ENCODE data around the gene XPOT.

The XPOT gene

DNA sequence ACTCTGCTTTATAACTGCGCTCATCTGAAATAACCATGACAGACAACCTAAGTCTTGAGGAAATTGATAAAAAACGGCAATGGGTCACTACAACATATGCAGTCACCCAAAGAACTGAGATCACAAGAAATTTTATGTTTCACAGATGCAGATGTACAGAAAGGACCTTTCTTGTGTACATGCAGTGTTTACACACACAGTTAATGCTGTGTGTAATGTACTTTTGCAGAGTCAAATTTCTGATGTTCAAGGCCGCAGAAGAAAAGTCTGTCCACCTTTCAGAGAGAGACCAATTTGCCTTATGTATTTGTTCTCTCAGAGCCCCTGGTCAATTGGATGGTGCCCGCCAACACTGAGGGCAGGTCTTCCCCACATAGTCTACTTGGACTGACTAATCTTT, 24.8 kb downstream of the XPOT start:
- DNase-seq, result no peak

DNA sequence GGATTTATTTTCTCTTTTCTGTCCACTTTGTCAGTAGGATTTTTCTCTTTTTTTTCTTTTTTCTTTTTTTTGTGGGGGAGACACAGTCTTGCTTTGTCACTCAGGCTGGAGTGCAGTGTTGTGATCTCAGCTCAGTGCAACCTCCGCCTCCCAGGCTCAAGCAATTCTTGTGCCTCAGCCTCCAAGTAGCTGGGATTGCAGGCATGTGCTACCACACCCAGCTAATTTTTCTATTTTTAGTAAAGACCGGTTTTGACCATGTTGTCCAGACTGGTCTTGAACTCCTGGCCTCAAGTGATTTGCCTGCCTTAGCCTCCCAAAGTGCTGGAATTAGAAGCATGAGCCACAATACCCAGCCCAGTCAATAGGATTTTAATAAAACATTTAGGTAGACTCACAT, 26.7 kb downstream of the XPOT start:
- DNase-seq, result no peak

DNA sequence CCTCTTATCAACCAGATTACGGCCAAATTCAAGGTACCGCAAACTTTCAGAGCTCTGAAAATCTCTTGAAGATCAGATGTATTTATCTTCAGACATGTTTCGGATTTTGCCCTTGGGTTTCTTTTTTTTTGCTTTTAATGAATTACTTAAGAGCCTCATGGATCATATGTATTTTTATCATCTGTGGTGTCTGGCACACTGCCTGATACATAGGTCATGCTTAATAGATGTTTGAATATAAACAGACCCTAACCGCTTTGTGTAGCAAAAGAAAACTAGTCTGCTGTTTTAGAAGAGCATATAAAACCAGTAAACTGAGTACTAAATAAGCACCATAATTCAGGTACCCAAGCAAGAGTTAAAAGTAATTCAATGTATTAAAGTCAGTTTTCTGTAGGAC, 27.6 kb downstream of the XPOT start:
- DNase-seq, result no peak

DNA sequence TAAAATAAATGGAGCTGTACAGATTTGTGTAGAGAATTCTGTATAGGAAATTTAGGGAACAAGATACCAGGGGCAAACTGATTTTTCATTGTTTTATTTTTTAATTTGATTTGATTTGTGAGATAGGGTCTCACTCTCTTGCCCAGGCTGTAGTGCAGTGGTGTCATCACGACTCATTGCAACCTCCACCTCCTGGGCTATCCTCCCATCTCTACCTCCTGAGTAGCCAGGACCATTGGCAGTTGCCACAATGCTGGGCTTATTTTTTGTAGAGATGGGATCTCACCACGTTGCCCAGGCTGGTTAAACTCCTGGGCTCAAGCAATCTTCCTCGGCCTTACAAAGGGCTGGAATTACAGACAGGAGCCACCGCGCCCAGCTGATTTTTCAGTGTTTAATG, 29.7 kb downstream of the XPOT start:
- DNase-seq, result no peak

DNA sequence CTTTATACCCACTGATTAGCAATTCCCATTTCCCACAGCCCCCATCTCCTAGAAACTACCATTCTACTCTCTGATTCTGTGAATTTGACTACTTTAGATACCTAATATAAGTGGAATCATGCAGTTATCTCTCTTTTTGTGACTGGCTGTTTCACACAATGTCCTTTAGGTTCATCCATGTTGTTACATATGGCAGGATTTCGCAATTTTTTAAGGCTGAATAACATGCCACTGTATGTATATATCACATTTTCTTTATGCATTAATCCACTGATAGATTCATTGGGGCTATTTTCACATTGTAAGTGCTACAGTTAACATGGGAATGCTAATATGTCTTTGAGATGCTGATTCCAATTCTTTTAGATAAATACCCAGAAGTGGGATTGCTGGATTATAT, 35.9 kb downstream of the XPOT start:
- no peak for DNase-seq

DNA sequence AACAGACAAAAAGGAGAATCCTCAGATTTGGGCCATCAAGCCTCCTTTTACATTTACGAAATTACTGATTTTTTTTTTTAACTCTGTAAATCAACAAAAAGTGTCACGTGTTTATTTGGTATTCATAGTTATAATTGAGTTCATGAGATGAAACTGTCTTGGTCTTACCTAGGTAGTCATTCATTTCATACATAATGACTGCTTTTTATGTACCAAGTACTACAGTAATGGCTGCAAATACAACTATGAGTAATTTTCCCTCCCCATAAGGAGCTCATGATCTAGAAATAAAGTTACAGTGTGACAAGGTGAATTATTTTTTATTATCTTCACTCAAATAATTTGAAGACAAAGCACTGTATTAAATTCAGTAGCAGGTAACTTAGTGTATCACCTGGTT, 41.3 kb downstream of the XPOT start:
- no peak for DNase-seq

DNA sequence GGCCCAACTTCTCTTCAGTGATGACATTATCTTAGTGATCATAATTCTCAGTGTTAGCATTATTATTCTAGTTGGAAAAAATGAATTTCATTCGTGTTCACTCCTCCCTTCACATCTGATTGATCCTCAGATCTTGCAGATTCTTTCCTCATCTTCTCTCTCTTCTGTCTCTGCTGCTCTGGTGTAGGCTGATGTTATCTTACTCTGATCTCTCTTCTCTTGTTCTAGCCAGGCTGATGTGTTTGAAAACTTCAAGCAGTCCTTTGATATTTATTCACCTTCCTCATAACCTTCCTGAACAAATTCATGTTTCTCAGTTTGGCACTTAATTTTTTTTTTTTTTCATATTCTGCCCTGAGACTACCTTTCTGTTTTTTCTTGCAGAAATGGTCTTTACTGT, 42.1 kb downstream of the XPOT start:
- no peak for DNase-seq

DNA sequence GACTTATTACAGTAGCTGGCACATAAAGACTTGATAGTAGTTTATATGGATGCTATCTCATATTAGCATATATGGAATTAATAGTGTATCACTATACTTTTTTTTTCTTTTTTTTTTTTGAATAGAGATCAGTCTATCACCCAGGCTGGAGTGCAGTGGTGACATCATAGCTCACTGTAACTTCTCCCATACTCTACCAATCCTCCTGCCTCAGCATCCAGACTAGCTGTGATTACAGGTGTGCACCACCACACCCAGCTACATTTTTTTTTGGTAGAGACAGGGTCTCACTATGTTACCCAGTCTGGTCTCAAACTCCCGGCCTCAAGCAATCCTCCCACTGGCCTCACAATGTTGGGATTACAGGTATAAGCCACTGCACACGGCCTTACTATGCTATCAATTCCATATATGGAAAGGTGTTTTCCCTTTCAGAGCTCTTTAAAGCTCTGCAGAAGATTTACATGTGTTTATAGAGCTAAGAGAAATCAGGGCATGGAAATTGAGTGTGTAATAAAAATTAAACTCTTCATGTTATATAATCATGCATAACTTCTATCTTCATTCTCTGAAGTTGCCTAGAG, 46.0 kb downstream of the XPOT start:
- no peak for DNase-seq

DNA sequence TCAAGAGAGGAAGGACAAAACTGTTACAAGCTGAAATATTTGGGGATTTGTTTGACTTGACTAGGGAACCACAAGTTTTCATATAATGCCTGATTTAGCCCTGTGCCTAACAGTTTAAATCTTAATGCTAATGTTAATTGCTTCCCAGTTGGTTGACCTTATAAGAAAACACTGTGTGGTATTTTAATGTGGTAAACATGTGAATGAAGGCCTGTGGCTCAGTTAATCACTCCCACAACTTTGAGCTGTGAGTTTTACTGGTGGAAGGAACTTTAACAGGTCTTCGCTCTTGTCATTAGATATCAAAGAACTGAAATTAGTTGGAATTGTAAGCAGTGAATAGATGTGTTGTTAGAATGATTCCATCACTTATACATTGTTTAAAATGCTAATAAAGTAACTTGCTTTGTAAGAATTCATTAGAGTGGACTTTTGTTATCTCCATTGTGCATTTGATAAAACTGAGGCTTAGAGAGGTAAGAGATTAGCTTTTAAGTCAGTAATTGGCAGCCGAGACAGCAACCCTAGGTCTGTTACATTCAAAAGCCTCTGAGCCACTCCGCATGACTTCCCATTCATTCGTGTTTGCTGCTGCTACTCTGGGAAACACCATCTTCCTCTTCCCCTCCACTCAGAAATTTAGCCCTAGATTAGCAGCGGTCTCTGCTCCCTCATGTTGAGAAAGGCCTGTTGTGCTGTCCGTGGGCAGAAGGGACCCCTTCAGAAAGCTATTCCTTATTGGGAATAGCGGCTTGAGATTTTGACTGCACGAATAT, 46.7 kb downstream of the XPOT start:
- DNase-seq, result no peak

DNA sequence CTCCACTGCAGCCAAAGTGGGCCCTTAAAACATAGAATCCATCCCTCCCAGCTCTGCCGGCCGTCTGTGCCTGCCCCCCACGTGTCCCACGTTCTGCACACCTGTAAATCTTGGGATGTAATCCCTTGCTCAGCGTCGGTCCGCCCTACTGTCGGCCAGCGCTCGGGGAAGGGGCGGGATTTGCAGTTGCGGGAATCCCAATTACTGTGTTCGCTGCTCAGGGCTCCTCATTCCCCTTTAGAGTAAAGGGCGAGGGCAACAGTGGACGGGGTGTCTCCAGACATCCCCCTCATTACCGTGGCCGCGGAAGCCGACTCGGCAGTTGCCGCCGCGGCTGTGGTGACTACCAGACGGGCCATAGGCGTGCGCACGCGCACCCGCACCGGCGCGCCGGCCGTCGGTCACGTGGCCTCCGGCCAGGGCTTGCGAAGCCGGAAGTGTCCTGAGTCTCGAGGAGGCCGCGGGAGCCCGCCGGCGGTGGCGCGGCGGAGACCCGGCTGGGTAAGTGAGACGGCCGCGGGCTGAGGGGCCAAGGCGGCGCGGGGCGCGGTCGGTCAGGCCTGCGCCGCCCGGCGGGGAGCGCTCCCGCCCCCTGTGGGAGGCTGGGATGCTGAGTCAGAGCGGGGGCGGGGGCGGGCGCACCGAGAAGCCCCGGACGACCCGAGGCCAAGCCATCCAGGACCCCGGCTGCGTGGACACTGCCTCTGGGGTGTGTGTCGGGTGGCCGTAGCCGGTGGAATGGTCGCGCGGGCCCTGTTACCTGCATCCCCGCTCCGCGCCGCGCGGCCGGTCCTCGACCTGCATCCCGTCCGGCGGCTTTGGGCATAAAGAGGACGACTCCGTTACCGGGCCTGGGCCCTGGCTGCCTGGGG, 47.7 kb downstream of the XPOT start, which contains the start of gene TBK1:
TBK1 (plus strand) TSS at position 434 of the 872 bp plus-strand sequence. CDS start 3,751 bp downstream, outside the sequence.
- peak; percentile 38 for DNase-seq

DNA sequence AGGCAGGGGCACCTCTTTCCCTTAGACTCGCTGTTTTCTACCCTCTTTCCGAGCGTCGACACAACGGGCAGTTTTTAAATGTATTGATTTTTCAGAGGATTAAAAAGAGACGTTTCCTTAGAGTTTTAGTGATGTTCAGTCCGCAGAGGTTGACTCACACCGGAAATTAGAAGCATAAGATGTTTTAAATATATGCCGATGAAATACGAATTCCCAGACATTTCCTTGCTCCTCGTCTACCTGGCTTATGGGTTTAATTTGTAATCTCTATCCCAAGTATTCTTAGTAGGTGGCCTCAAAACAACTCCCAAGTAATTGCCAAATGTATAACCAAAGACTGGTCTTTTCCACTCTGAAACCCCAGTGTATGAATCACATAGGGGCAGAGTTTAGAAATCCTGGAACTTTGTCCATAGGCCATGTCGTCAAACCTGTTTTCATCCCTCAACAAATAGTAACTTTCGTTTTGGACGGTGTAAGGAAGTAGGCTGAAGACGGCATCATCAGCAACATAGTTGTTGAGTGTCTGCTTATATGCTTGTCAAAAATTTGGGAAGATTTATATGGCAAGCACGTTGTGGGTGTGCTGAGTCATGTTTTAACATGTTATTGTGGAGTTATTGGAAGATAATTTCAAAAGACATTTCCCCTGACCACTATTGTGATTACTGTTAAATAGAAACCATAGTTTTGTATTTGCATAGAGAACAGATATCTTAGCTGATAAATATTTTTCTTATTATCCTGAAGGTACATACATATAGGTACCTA, 48.6 kb downstream of the XPOT start:
- peak; percentile 18 for DNase-seq

DNA sequence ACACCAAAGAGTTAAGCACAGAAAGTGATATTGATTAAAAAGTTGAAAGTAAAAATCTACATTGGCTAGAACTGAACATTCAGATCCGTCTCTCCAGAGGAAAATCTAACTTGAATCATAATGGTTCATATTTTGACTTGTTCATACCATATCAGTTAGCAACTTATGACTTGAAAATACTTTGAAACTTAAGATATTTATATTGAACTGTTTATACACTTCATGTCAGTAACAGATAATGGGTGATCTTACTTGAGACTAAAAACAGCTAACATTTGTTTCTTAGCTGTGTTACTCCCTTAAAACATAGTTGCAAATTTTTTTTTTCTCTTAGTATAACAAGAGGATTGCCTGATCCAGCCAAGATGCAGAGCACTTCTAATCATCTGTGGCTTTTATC, 51.3 kb downstream of the XPOT start:
- DNase-seq, result no peak

DNA sequence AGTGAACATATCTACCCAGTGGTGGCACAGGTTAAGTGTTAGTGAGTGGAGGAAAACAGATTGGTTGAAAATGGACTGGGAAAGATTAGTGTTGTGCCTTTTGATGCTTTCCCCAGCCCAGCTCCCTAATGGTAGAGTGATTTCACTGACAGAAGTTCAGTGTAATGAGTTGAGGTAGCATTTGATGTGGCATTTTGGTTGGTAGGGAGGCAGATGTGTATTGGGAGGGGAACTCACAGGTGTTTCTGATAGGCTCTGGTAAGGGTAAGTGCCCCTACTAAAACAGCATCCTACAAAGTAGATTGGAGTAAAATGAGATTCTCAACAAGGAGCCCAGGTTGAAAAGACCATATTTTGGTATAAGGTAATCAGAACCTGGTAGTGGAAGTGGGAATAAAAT, 51.9 kb downstream of the XPOT start:
- no peak for DNase-seq

DNA sequence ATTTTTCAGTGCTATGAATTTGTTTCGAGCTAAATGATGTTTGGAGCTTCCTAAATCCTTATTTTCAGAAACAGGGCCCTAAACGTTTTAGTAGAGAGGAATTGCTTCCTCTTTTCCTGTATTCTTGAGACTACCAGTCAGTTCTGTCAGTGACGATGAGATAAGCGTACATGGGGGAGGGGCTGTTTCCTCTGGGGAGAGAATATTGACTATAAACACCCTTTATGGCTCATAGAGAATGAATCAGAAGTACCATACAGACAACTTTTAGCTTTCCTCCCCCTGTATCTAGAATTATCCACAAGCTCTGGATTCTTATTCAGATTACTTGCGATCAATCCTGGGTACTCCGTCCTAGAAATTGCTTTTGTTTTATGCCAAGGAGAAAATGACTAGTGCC, 52.8 kb downstream of the XPOT start:
- no peak for DNase-seq

DNA sequence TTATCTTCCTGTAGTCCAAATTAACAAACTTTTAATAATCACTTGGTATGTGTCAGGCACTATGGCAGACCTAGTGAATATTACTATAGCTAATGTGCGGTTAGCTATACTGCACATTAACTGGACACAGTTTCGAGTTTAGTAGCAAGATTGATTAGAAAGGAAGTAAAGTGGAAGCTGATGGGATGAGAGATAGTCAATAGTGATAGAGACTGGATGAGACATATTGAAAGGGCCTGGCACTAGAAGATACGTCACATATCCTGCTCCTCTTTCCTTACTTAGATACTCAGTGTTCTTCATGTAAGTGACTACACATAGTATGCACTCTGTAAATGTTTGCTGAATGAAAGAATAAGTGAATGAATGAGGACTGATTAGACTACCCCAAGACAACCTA, 53.3 kb downstream of the XPOT start:
- no peak for DNase-seq

DNA sequence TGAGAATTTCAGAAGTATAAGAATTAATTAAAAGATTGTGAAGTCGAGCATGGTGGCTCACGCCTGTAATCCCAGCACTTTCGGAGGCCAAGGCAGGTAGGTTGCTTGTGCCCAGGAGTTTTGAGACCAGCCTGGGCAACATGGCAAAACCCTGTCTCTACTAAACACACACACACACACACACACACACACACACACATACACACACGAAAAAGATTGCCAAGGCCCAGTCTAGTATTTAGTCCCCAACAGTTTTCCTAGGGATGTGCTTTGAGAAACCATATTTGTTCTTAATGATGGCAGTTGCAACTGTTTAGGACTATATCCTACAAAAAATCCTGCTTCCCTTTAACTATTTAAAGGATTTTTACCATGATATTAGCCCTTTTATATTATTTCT, 53.7 kb downstream of the XPOT start:
- no peak for DNase-seq

DNA sequence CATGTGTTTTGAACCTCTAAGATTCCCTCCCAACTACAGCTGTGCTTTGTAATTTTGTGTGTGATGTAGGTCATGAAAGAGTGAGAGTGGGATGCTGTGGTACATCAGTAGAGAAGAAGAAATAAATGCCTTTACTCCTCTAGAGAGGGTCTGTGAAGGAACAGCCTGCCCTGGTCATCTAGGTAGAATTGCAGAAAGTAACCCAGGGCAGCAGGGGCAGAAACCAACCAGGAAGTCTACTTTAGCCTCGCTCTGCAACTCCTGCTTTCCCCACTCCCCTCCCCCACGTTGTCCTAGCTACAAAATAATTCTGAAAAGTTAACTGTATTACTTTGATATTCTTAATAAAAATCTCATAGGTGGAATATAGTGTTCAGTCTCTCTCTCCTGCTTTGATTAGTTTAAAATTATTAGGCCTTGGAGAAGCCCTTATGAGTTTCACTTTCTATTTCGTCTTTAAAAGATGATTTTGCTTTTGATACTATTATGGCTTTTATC, 55.3 kb downstream of the XPOT start:
- DNase-seq, result peak; percentile 6

DNA sequence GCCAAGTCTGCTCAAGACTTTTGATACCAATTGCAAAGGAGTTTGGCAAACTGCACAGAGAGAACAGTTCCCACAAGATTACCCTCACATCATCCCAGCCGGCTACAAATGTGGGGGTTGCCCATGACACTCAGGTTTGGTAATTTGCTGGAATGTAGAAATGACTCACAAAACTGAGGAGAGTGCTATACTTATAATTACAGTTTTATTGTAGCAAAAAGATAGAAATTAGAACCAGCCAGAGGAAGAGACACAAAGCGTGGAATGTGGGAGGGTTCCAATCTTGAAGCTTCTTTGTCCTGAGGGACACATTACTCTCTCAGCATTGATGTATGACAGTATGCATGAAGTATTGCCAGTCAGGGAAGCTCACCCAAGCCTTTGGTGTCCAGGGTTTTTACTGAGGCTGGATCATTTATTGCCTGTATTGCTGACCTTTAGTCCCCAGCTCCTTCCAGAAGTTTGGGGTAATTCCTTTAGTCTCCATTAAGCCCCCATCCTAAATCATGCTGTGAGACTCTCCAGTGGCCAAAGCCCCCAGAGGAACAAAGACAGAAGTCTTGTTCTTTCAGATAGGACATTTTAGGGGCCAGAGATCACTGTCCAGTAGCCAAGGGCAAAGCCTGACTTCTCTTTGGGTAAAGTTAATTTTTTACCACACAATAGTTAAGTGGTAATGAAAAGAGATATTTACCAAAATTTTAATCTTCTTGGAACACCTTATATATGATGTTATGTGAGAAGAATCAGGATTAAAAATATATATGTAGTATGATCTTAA, 57.6 kb downstream of the XPOT start:
- no peak for DNase-seq

DNA sequence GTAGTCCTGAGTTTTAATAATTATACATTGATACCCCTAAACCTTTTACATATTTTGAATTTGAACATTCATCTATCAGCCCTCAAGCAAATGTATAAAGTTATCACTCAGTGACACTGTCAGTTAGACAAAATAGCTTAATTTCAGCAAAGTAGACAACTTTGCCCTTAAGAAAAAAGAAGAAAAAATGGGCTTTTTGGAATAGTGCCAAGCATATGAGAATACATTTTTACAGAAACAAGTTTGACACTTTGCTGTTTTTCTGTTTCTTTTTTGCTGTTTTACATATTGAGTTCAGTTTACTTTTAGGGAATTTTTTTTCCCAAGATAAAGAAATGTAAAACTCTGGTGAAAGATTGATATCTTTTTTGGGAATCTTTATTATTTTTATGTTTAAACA, 62.0 kb downstream of the XPOT start:
- DNase-seq, result no peak

DNA sequence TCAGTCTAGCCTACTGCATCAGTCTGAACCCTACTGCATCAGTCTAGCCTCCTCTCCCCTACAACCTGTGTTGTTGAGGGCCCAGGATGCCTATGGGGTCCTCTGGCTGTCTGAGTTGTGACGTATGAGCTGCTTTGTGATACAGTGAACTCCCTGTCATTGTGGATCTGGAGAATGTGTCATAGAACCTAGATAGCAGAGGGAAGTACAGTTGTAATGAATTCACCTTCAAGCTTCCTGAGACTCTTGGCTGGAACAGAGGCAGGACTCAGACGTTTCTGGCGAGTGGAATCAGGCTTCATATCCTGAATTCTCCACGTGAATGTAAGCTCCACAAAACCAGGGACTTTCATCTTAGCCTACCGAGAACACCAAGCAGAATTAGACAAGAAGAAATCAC, 64.8 kb downstream of the XPOT start:
- no peak for DNase-seq

DNA sequence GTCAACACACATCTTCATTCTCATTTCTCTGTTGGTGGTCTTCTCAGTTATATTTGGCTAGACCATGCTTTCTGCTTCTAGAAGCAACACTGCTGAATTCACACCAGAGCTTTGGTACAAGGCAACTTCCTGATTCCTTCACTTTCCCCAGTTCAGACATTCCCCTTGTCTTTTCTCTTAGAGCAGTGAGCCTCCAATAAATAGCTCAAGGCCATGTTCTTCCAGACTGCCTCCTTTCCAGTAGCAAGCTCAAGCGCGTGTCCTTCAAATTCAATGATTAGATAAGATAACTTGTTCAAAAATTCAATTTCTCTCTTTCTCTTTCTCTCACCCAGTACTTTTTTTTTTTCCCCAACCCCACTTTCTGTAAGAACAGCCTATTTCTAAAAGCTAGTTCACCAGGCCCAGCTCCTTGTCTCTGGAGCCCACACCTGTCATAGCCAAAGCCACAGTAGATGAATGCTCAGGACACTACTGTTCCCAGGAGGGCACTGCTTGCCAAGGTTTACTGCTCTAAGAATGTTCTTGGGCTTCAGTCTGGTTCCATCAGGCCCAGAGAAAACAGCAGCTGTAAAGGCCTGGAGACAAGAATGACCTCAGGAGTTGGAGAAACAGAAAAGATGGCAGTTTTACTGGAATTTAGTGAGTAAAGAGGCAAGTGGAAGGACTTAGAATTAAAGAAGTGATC, 65.4 kb downstream of the XPOT start:
- no peak for DNase-seq

Measured in NCI-H2029 treated with DMSO at 0.1 percent for 48 hours (cell line).